Forelimb muscle (tissue), 1 donor: ENCODE data around the gene PLAAT3. TPM values are rescaled to one million over a fixed set of nuclear protein-coding genes. Genes with fewer than 3 reads are reported as not detected.
A peak's percentile ranks its signal among the peaks of the same experiment; 100 is the strongest.
"Not testable (repeated sequence)": the region's sequence is repeated elsewhere in the genome, so short reads cannot be mapped to it uniquely, and the experiment has no call there.

Experiments used
- DNase-seq: peaks from one replicate; pipeline ENCODE4 v3.0.0-alpha.2; 2013; ENCODE audit warnings: low read depth
- polyA plus RNA-seq: library from polyadenylated mRNA; unstranded; fragments of 120-200 nt; gene quantifications from one replicate; pipeline ENCODE4 v1.2.1, GENCODE V29; 2013; ENCODE audit not compliant: insufficient read length

PLAAT3 gene
- polyA plus RNA-seq, 1 donor: 61.0 TPM

DNA sequence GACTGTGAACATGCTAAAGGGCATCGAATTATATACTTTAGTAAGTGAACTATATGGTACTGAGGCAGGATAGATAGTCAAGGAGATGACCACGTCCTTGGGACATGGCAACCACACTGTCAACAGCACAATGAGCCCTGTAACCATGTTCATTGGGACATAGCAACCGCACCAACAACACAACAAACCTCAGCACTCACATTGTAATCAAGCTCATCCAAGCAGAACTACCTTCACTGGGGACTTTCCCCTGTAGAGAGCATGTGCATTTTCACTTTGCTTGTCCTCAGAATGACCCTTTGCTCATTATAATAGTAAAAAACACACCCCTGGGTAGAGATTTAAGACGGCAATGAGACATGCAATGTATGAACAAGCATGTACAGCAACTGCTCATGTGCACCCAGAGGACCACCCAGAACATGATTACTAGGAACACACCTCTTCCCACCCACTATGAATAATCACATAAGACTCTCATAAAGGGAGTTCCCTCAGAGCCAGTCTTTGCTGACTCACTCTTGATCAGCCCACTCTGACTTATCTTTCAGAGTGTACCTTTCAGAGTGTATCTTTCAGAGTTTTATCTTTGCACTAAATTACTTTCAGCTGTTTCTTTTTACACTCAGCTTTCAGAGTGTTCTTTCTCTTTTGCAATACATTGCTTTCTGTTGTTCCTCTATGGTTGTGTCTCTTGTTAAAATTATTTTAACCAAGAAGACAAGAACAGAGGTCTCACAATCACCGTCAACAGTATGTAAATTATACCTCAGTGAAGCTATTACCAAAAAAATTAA lies 47.0 kb downstream of the PLAAT3 start:
- peak; percentile 28 for DNase-seq

DNA sequence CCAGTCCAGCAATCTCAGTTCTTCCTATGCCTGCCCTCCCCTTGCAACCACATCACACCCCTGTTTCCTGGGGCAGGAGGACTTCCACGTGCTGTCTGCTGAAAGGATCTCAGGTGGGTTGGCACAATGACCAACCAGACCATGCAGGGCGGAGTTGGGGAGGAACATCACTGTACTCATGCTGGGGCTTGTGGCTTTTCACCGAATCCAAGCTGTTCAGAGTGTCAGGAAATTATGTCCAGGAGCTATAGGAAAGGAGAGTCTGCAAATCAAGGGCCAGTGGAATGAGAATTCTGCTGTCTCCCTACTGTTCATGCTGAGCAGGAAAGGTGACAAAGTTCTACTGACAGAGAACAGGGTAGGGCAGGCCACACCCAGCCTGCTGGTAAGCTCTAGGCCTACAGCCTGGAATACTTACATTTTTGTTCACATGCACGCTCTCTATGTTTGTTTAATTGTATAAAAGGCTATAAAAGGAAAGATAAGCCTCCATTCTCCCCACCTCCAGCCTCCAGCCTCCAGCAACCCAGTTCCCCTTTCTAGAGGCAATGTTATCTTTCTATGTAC lies 49.4 kb downstream of the PLAAT3 start:
- no peak for DNase-seq

GRCh38 chr11:63564056-63564774 lies 50.0 kb downstream of the PLAAT3 start:
- no peak for DNase-seq

DNA sequence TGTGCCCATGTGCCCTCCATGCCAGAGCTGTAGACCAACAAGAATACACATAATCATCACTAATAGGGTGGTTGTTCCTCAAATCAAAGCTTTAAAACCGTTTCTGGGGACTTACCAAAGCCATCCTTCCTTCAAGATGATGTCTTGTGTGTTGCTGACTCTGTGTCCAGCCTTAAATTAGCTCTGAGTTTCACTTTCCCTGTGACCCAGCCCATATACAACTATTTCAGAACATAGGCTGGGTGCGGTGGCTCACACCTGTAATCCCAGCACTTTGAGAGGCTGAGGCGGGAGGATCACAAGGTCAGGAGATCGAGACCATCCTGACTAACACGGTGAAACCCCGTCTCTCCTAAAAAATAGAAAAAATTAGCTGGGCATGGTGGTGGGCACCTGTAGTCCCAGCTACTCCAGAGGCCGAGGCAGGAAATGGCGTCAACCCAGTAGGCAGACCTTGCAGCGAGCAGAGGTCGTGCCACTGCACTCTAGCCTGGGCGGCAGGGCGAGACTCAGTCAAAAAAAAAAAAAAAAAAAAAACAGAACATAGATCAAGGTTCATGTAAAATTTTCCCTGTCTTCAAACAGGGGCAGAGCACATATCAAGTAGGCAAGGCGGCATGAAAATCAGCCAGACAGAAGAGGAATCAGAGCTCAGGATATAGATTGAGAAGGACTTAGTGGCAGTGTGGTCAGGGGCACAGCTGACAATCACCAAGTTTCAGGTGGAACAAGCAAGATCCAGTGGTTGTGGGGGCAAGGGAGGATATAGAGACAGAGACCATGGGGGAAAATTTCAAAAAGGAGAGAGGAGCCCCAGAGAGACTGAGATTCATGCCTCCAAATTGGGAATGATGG lies 50.8 kb downstream of the PLAAT3 start, which contains the start of gene PLAAT2:
Gene PLAAT2 (minus strand): TSS at position 179 of the 855 bp plus-strand sequence. CDS start 55 bp downstream, at position 124.
- no peak for DNase-seq

DNA sequence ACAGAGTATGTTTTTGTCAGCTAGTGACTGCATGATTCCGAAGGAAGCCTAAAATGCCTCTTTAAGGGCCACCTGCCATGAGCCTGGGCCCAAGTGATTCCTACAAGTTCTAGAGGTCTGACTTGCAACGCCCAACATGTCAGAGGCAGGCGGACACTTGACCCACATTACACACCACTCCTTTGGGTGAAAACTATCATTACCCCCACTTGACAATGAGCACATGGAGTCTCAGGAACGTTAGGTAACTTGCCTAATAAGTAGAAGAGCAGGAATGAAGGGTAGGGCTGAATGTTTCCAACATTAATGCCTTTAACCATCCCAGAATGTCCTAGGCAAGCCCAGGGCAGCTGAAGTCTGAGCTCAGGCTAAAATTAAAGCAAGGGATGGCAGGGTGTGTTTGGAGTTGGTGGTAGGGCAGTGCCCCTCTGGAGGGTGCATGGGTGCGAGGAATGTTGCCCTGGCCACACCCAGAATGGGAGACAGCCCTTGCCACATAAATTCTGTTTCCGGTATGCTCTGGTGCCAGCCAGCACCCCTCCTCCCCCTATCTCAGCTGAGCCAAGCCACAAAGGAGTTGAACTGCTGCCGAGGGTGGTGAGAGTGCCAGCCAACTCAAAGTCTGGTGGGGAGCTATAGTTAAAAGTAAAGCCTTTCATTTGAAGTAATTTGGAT lies 53.6 kb downstream of the PLAAT3 start:
- no peak for DNase-seq

GRCh38 chr11:63558459-63559157 lies 55.6 kb downstream of the PLAAT3 start:
- DNase-seq: no peak

DNA sequence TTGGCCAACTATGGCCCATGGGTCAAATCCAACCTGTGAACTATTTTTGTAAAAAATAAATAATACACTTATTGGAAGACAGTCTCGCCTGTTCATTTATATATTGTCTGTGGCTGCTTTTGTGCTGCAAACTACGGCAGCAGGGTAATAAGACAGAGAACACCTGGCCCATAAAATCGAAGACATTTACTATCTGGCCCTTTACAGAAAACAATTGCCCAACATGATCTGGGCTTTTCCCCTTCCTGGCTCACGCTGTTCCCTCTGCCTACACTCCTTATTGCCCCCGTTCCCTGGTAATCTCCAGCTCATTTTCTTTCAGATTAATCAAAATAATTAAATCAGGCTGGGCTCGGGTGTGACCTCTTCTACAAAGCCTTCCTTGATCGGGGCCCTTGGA lies 56.7 kb downstream of the PLAAT3 start:
- DNase-seq: no peak

GRCh38 chr11:63556404-63557013 lies 57.7 kb downstream of the PLAAT3 start:
- no peak for DNase-seq

DNA sequence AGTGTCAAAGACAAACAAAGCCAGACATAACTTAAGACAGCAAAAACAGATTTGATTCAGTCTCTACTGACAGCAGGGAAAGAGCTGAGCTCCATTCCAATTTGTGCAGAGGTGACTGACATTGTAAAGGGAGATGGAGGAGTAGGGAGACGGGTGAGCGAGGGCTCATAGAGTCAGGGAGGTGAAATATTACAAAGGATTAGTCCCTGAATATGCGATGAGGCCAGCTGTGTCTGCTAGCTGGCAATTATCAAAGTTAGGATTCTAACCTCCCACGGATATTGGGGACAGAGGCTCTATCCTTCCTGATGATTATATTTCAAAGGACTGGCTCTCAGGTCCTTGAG lies 59.4 kb downstream of the PLAAT3 start:
- DNase-seq: no peak

DNA sequence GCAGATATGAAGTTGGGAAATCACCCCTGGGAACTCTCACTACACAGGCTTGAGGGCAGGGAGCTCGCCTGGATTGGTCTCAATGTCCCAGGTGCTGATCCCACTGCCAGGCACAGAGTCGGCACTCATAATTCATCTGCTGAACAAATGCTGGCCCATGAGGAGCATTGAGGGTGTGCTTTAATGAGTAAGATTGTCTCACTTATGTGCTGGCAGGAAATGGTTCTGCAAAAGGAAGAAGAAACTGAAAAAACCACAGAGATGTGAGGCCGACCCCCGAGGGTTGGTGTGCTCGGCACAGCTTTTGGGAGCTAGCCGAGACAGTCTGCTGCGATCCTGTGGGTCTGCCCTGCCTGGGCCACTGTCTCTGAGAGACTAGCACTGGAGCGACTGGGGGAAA lies 60.5 kb downstream of the PLAAT3 start:
- no peak for DNase-seq

DNA sequence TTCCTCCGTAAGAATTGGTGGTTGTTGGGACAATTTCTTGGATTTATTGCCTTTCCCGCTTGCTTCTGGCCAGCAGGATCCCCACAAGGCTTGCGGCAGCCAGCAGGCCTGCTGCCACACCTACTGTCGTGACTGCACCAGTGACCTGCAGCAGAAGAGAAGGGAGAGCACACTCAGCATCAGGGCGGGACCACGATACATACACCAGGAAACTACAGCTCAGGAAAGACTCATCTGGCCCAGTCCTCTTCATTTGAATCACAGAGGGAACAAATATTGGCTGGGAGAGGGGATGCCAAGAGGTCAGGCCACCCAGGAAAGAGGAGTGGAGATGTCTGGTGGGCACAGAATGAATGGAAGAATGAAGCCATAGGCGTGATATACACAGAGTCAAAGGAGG lies 61.3 kb downstream of the PLAAT3 start:
- no peak for DNase-seq

DNA sequence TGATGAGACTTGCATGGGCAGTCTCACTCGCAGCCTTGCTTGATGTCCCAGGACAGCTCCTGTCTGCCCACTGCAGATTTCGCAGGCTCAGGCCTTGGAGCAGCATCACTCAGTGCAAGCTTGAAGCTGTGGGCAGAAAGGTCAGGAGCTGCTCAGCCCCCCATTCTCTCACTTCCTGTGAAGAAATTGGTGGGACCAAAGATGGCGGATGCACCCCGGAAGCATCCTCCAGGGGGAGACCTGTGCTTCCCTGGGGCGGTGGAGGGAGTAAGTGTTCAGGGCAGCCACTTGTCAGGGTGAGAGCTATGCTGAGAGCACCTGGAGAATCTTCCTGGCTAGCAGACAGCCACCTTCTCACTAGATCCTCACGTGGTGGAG lies 62.4 kb downstream of the PLAAT3 start:
- no peak for DNase-seq

- no peak for DNase-seq
Observed at GRCh38 chr11:63551091-63551888, 62.9 kb downstream of the PLAAT3 start.

DNA sequence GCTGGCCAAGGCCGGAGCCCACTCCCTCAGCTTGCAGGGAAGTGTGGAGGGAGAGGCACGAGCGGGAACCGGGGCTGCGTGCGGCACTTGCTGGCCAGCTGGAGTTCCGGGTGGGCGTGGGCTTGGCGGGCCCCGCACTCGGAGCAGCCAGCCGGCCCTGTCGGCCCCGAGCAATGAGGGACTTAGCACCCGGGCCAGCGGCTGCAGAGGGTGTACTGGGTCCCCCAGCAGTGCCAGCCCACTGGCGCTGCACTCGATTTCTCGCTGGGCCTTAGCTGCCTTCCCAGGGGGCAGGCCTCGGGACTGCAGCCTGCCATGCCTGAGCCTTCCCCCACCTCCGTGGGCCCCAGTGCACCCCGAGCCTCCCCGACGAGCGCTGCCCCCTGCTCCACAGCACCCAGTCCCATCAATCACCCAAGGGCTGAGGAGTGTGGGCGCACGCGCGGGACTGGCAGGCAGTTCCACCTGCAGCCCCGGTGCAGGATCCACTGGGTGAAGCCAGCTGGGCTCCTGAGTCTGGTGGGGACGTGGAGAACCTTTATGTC lies 64.0 kb downstream of the PLAAT3 start:
- not testable (repeated sequence) for DNase-seq

GRCh38 chr11:63549411-63549810 lies 64.8 kb downstream of the PLAAT3 start:
- DNase-seq: no peak

DNA sequence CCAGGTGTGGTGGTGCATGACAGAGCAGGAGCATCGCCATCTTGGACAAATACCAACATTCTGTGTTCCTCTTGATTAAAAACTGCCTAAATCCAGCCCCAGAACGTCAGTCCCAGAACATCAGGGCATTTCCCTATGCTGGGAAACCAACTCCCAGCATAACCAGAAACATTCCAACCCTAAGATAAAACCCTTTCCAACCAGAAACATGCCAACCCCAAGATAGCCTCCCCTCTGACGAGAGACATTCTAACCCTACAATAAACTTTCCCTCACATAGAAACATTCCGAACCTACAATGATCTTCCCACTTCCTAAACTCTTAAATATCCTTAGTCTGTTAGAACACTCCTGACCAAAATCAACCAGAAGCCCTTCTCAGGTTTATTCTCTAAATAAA lies 66.1 kb downstream of the PLAAT3 start:
- DNase-seq: no peak

GRCh38 chr11:63547061-63547460 lies 67.2 kb downstream of the PLAAT3 start:
- no peak for DNase-seq

- DNase-seq: no peak
Observed at GRCh38 chr11:63543711-63544110, 70.5 kb downstream of the PLAAT3 start.

DNA sequence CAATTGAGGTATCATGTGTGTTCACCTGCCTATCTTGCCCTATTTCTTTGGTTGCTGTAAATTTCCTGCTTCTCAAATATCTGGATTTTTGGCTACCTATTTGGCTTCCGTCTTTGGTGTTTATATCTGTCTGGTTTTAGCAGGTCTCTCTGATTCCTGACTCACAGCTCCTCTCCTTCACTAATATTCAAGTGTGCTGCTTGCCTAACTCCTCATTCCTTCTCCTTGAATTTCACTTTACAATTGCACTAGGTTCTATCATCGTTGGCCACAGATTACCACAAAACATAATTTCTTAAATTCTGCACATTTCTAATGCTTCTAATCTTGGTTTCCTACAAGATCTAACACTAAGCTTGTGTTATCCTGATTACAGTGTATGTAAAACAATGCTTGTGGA lies 71.7 kb downstream of the PLAAT3 start:
- not testable (repeated sequence) for DNase-seq
